GM21381 (cell line): Measurements from ENCODE around the gene CLECL1.
"Not testable (repeated sequence)": the region's sequence is repeated elsewhere in the genome, so short reads cannot be mapped to it uniquely, and the experiment has no call there.

ENCODE experiments used
- ATAC-seq: cut with Tn5 transposase; IDR thresholded peaks from one replicate; pipeline ENCODE4 v1.9.1; 2021; ENCODE audit warnings: mild to moderate bottlenecking, moderate library complexity; ENCODE audit not compliant: unreplicated experiment

The CLECL1 gene

DNA sequence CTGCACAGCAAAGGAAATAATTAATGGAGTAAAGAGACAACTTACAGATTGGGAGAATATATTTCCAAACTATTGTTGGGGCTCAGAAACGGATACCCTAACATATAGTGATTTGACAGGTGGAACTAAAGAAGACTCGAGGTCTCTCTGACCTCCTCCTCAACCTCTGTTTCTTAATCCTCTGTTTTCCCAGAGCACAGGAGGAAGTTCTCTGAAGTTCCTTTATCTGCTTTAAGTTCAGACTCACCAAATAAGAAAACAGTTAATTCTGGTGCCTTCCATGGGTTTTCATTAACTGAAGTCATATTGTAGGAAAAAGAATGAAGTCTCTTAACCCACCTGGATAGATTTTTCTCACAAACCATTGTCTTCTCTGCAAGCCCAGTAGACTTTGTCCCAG is 34.2 kb downstream of the CLECL1 start:
- ATAC-seq = no peak

DNA sequence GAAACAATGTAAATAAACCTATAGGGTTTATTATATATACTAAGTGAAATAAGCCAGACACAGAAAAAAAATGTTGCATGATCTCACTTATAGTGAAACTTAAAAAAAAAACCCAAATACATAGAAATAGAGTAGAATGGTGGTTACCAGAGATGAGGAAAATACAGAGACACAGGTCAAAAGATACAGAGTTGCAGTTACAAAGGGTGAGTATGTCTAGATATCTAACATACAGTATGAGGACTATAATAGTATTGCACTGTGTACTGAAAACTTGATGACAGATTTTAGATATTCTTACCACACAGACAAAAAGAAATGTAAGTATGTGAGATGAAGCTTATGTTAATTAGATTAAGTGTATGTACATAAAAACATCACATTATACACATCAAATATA is 35.3 kb downstream of the CLECL1 start:
- no peak for ATAC-seq

DNA sequence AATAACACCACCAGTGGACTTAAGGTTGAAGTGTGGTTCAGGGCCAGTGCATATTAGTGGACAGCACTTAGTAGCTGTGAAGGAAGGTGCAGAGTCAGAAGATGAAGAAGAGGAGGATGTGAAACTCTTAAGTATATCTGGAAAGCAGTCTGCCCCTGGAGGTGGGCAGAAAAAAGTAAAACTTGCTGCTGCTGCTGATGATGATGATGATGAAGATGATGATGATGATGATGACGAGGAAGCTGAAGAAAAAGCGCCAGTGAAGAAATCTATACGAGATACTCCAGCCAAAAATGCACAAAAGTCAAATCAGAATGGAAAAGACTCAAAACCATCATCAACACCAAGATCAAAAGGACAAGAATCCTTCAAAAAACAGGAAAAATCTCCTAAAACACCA is 37.2 kb downstream of the CLECL1 start:
- not testable (repeated sequence) for ATAC-seq

DNA sequence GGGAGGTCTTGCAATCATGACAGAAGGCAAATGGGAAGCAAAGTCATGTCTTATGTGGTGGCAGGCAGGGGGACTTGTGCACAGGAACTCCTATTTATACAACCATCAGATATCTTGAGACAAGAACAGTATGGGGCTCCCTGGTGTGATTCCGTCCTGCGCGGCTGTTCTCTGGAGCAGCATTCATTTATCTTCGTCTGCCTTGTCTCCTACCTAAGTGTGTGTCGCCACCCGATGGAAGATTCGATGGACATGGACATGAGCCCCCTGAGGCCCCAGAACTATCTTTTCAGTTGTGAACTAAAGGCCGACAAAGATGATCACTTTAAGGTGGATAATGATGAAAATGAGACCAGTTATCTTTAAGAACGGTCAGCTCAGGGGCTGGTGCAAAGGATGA is 37.7 kb downstream of the CLECL1 start:
- ATAC-seq = not testable (repeated sequence)

DNA sequence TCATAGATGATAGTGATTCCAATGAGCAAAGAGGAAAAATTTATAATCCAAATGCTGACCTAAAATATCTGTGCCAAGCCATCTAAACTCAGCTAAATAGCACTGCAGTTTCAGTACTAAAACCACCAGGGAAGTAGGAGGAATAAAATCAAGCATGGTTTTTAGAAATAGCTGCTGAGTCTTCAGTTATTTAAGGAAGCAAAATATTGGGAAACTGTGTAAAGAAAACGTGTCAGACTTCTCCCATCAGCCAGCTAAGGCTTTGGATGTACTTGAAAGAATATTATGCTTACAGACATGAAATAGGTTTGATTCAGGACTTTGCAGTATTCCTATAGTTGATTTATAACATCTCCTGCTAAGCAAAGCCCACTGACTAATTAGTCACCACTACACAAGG is 38.7 kb downstream of the CLECL1 start:
- ATAC-seq = no peak

DNA sequence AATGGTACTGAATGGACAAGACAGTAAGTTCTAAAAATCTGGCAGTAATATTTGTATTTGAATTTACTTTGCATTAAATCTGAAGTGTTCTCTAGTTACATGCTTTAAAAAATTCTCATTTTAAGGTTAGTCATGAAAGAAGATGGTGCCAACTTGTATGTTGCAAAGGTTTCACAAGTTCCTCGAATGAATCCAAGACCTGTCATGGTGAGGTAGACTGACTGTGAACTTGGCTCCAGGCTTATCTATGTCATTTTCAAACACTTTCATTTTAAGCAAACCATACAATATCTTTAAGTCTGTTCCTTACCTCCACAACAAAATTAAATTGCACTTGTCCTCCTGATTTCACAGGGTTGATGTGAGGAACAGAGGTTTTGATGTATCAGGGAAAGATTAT is 40.0 kb downstream of the CLECL1 start:
- no peak for ATAC-seq

DNA sequence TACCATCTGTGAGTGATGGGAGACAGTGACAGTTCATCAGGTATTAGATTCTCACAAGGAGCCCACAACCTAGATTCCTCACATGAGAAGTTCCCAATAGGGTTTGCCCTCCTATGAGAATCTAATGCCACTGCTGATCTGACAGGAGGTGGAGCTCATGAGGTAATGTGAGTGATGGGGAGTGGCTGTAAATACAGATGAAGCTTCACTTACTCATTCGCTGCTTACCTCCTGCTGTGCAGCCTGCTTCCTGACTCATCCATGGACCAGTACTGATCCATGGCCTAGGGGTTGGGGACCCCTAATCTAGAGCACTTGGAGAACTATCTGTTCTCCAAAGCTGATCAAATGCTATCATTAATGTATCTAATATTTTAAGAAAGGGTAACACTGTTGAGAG is 45.7 kb downstream of the CLECL1 start:
- ATAC-seq = no peak

DNA sequence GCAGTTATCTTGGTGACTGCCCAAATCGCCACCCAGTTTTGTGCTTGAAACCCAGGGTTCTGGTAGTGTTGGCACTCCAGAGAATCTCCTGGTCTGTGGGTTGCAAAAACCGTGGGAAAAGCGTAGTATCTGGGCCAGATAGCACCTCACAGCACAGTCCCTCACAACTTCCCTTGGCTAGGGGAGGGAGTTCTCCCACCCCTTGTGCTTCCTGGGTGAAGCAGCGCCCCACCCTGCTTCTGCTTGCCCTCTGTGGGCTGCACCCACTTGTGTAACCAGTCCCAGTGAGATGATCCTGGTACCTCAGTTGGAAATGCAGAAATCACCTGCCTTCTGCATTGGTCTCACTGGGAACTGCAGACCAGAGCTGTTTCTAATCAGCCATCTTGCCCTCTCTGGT is 47.0 kb downstream of the CLECL1 start:
- ATAC-seq = no peak

DNA sequence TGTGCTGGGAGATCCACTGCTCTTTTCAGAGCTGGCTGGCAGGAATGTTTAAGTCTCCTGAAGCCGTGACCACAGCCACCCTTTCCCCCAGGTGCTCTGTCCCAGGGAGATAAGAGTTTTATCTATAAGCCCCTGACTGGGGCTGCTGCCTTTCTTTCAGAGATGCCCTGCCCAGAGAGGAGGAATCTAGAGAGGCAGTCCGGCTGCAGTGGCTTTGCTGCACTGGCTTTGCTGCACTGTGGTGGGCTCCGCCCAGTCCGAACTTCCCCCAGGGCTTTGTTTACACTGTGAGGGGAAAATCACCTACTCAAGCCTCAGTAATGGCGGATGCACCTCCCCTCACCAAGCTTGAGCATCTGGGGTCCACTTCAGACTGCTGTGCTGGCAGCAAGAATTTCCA is 47.5 kb downstream of the CLECL1 start:
- not testable (repeated sequence) for ATAC-seq

DNA sequence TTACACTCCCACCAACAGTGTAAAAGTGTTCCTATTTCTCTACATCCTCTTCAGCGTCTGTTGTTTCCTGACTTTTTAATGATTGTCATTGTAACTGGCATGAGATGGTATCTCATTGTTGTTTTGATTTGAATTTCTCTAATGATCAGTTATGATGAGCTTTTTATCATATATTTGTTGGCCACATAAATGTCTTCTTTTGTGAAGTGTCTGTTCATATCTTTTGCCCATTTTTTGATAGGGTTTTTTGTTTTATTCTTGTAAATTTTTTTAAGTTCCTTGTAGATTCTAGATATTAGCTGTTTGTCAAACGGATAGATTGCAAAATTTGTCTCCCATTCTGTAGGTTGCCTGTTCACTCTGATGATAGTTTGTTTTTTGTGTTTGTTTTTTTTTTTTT is 49.9 kb downstream of the CLECL1 start:
- not testable (repeated sequence) for ATAC-seq

DNA sequence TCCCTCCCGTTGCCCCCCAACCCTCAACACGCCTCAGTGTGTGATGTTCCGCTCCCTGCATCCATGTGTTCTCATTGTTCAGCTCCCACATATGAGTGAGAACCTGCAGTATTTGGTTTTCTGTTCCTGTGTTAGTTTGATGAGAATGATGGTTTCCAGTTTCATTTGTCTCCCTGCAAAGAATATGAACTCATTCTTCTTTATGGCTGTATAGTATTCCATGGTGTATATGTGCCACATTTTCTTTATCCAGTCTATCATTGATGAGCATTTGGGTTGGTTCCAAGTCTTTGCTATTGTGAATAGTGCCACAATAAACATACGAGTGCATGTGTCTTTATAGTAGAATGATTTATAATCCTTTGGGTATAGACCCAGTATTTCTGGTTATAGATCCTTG is 50.4 kb downstream of the CLECL1 start:
- ATAC-seq = not testable (repeated sequence)

DNA sequence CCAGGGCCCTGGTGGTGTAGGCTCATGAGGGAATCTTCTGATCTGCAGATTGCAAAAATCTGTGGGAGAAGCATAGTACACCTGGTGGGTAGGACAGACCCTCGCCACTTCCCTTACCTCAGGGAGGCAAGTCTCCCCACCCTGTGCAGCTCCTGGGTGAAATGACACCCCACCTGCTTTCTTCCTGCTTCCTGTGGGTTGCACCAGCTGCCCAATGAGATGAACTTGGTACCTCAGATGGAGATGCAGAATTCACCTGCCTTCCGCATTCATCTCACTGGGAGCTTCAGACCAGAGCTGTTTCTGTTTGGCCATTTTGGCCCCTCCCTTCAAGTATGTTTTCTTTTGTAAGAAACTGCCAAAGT is 58.7 kb downstream of the CLECL1 start:
- ATAC-seq = no peak

DNA sequence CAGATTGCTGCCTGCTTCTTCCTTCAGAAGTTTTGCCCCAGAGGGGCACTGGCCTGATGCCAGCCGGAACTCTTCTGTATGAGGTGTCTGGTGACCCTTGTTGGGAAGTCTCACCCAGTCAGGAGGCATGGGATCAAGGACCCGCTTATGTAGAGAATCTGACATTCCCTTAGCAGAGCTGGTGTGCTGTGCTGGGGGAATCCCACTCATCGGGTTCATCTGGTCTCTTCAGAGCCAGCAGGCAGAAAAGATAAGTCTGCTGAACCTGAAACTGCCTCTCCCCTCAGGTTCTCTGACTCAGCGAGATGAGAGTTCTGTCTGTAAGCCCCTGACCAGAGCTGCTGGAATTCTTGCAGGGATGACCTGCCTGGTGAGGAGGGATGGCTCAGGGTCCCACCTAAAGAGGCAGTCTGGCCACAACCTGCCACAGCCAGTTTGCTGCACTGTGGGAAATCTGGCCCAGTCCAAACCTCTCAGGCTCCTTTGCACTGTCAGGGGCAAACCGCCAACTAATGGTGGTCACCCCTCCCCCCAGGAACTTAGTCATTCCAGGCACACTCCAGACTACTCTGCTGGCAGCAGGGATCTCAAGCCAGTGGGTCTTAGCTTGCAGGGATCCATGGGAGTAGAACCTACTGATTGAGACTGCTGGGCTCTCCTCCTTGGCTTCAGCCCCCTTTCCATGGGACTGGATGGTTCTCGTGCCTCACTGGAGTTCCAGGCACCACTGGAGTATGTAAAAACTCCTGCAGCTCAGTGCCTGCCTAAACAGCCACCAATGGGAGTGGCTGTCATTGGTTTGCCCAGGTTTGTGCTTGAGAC is 59.3 kb downstream of the CLECL1 start:
- no peak for ATAC-seq
